ENCODE measurements around the gene DCUN1D1.

Gene DCUN1D1

DNA sequence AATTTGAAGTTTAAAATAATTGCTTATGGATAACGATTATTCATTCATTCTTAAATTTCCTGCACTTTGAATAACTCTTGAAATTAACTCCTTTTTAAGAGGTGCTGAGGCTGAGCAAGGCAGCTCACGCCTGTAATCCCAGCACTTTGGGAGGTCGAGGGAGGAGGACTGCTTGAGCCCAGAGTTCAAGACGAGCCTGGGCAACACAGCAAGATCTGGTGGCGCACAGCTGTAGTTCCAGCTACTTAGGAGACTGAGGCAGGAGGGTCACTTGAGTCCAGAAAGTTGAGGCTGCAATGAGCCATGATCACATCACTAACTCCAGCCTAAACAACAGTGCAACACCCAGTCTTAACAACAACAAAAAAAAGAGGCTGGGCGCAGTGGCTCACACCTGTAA is 8.0 kb downstream of the DCUN1D1 start:
- DNase-seq (ENCODE audit: low read depth in 2 of 2), result no peak

DNA sequence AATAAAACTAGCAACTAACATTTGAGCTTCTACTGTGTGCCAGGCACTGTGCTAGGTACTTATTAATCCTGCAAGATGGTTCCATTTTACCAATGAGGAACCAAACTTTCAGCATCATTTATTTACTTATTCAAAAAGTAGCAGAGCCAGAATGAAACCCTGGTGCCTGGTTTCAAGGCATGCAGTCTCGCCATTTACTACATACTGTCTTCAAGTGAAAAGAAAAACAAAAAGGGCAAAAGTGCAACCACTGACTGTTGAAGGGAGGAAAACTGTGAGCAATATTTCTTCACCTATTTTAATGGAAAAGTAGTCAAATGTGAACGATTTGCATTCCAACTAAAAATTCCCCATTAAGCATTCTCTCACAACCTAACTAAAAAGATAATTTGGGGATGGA is 8.7 kb downstream of the DCUN1D1 start:
- DNase-seq (ENCODE audit: low read depth in 2 of 2), result no peak

DNA sequence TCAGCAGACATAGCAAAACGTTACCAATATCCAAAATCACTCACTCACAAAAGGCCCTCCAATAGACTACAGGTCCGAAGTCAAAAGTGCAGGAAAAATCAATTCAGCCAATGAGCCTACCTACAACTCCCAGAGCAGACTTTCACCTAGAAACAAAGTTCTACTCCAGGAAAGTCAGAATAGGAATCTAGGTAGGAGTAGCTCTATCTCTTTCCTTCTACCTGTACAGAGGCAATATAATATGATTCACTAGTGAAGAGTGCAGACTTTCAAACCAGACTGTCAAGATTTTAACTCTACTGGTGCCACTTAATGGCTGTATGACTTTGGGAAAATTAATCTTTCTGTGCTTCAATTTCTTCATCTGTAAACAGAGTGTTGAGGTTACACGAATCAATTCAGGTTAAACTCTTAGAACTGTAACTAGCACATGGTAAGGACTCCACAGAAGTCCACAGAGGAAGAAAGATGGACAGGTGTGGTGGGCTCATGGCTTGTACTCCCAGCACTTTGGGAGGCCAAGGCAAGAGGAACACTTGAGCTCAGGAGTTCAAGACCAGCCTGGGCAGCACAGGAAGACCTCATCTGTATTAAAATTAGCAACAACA is 9.4 kb downstream of the DCUN1D1 start:
- no peak for DNase-seq (ENCODE audit: low read depth in 2 of 2)

DNA sequence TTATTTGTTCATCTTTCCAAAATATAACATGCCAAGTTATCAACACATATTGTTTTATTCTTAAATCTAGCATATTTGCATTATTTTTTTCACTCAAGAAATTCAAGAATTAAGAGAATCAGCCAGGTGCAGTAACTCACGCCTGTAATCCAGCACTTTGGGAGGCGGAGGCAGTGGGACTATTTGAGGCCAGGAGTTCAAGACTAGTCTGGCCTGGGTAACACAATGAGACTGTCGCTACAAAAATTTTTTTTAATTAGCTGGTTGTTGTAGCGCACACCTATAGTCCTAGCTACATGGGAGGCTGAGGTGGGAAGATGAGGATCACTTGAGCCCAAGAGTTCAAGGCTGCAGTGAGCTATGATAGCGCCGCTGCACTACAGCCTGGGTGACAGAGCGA is 10.5 kb downstream of the DCUN1D1 start:
- no peak for DNase-seq (ENCODE audit: low read depth in 2 of 2)

DNA sequence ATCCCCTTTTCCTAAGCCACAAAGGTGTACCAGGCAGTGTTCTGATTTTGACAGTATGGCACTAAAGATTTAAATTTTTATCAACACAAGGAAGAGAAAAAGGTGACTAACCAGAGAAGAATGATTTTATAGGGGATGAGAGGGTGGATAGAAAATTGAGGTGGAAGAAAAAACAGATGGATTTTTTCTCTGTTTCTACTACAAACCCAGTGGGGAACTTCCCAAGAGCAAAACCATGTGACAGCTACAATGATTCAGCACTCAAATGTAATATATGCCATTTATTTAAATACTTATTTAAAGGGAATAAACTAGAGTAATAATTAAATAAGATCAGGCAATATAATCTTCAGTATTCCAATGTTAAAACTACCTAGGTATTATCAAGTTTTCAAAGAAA is 11.1 kb downstream of the DCUN1D1 start:
- no peak for DNase-seq (ENCODE audit: low read depth in 2 of 2)

DNA sequence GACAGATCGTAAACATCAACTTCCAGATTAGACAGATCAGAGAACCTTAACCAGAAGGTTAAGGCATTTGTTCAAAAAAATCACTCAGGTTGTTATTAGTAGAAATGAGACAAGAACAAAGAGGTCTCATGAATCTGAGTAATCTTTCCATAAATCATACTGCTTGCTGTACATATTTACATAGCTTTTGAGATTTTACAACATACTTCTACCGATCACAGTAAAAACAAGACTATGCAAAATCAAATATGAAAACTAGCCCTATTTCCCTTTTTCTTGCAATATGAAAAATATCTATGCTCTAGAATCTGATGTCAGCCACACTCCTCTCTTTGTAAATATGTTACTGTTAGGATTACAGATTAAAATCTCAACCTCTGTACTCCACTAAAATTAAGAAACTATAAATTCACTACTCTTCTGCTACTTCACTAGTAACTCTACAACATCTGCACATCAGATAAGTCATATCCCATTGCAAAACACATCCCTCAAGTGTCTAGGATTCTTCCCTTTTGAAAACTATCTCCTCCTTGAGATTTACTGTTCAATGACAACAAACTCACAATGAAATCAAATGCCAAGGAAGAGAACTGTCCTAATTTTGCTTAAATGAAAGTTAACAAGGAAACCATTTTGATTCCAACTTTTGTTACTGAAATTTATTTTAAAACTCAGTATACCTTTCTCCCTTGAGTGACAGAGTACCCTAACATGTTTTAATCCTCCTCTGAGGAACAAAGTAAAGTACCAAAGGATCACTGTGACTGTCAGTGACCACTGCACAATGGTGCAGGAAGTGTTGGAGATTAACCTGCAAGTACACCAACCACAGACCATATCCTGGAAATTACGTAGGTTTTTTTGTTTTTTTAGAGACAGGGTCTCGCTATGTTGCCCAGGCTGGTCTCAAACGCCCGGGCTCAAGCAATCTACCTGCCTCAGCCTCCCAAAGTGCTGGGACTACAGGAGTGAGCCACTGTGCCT is 12.8 kb downstream of the DCUN1D1 start:
- DNase-seq (ENCODE audit: low read depth in 2 of 2), result no peak

DNA sequence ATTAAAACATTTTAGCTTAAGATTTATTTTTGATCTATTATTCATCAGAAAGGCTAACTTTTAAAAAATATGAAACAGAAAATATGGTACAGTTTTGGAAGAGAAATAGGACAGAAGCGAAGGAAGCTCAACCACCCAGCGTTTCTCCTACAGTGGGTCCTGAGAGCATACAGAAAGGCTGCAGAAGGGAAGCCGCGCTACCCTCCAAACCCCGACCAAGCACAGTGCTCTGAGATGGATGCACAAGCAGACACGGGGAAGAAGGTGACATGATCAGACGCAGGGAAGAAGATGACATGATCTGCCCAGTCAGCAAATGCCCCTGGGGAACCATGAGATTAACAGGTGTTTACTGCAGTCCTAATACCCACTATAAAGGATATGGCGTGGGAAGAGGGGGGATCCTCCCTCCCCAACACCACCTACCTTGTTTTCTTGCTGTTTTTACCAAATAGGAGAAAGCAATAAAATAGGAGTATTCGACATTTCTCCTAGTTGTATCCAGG is 14.4 kb downstream of the DCUN1D1 start:
- no peak for DNase-seq (ENCODE audit: low read depth in 2 of 2)

DNA sequence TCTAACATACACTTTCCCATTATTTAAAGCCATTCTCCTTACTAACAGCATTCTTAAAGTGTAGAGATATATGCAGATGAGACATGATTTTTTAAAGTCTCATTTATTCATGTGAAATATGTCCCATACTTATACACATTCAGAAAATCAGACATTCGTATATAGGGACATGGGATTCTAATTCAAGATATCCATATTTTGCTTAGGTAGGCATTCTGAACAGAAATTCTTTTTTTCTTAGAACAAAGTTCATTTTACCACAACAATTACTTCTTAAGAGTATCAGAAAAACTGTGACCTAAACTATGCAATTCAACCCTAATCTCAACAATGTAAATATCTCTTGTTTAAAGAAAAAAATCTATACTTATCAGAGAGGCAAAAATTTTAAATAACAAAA is 16.2 kb downstream of the DCUN1D1 start:
- no peak for DNase-seq (ENCODE audit: low read depth in 2 of 2)

DNA sequence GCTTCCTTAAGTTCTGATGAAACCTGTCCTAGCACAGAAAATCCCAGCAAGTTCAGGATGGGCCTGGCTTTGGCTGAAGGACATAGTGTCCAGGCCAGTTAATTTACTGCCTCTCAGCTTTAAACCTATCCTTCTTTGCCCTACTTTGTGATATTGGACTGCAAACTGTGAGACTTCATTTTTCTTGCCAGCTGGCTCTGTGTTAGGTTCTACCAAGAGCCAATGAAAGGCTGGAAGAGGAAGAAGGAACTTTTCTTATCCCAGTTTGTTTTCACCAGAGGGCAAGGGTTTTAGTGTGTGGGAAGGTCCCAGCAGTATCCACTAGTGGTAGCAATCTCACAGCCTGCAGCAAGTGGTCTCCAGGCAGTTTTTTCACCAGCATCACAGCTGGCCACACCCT is 18.2 kb downstream of the DCUN1D1 start:
- DNase-seq (ENCODE audit: low read depth in 2 of 2), result no peak

DNA sequence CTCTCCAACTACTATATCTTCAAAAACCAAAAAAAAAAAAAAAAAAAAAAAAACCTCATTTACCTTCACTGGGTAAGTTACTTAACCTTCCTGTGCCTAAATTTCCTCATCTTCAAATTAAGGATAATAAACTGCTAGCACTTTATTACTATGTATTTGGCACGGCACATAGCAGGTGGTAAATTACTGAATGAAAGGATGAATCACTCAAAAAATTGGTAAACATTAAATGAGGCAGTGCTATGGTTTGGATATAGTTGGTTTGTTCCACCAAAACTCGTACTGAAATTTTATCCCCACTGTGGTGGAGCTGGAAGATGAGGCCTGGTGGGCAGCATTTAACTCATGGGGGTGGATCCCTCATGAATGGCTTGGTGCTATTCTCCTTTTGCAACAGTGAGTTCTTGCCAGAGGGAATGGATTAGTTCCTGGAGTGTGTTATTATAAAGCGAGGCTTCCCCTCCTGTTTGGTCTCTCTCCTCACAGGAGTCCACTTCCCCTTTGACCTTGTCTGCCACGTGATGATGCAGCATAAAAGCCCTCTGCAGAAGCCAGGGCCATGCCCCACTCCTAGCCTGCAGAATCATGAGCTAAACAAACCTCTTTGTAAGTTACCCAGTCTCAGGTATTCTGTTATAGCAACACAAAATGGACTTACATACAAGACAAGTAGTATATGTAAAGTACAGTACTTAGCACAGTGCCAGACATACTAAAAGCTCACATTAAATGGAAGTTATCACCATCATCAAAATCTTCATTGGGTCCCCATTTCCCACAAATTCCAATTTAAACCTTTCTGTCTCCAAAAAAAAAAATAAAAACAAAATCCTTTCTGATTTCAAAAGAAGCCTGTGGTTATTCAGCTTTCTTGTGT is 20.6 kb downstream of the DCUN1D1 start:
- DNase-seq (ENCODE audit: low read depth in 2 of 2), result no peak

DNA sequence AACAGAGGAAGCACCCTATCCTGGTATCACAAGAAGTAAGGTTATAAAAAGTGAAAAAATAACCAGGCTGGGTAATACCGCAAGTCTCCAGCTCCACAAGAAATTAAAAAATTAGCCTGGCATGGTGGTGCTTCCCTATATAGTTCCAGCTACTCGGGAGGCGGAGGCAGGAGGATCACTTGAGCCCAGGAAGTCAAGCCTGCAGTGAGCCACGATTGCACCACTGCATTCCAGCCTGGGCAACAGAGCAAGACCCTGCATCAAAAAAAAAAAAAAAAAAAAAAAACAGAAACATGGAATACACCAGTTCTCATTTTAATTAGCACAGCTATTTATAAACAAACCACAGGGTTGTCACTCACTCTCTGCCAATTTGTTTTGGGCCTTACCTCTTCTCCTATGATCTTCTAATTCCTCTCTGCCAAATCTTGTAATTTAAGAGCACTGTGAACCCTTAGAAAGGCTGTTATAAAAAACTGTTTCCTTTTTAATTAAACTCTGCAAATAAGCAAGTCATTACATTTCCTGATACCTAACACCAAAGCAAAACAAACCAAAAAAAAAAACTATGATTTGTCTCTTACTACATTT is 22.6 kb downstream of the DCUN1D1 start:
- DNase-seq (ENCODE audit: low read depth in 2 of 2), result no peak

DNA sequence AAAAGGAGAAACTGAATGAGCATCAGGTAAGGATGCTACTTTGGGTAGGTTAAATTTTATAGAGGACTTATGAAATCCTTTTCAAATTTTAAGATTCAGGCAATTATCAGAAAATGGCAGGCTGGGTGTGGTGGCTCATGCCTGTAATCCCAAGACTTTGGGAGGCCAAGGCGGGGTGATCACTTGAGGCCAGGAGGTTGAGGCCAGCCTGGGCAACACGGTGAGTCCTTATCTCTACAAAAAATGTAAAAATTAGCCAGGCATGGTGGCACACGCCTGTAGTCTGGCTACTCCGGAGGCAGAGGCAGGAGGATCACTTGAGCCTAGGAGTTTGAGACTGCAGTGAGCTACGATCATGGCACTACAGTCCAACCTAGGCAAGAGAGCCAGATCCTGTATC is 23.1 kb downstream of the DCUN1D1 start:
- DNase-seq (ENCODE audit: low read depth in 2 of 2), result no peak

DNA sequence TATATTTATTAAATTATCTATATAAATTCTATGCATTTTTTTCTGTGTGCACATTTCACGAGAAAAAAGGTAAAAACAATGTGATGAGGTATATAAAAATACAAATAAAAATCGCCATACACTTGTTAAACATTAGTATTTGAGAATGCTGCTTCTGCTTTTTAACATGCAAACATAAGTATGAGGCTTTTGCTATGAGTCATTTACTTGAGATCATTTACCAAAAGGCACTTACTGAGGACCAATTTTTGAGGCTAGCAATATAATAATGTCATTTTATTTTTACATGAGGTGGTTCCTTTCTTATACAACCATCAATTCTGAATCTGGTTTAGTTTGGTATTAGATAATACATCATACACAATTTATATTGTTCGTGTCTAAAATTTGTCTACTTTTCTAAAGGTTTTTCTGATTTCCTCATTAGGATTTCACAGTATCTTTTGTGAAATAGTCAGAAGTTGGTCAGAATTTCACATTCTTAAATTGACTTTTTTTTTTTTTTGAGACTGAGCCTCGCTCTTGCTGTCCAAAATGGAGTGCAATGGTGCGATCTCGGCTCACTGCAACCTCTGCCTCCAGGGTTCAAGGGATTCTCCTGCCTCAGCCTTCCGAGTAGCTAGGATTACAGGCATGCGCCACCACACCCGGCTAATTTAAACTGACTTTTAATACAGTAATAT is 25.6 kb downstream of the DCUN1D1 start:
- no peak for DNase-seq (ENCODE audit: low read depth in 2 of 2)

DNA sequence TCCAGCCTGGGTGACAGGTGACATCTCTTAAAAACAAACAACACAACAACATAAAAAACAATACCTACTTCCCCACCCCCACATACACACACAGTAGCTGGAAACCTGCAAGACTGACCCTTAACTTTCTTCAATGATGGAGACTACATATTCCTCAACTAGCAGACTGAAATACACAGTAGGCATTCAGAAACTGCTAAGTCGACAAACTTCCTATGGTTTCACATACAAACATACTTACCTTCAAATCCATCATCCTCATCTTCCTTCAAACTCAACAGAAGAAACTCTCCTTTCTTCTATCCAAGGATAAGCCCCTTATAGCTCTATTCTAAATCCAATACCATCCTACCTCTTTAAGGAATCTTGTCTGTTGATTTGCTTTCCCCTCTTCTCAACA is 30.6 kb downstream of the DCUN1D1 start:
- no peak for DNase-seq (ENCODE audit: low read depth in 2 of 2)

DNA sequence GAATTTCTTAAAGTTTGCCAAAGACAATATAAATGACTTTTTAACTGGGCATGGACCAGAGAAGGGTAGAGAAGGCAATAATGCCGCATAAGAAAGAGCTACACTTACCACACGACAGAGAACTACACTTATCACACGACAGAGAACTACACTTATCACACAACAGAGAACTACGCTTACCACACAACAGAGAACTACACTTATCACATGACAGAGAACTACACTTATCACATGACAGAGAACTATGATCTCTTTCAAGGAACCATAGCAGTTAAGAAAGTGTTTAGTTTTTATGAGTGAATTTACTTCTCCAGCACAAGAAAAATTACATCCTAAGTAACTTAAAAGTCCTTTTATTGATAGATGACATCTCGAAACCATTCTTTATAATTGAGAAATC is 32.0 kb downstream of the DCUN1D1 start:
- DNase-seq (ENCODE audit: low read depth in 2 of 2), result no peak

DNA sequence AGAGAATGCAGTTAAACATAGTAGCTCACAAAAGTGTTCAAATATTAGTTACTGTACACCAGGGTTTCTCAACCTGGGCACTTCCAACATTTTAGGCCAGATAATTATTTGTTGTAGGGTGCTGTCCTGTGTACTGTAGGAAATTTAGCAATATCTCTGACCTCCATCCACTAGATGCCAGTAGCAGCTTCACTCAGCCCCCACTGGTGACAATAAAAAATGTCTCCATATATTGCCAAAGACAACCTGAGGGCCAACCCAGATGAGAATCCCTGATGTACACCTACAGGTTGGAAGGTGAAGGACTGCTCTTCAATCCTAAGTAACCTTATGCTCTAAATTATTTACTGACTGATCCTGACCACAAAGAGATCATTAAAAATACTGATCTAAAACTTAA is 32.5 kb downstream of the DCUN1D1 start:
- DNase-seq (ENCODE audit: low read depth in 2 of 2), result no peak

DNA sequence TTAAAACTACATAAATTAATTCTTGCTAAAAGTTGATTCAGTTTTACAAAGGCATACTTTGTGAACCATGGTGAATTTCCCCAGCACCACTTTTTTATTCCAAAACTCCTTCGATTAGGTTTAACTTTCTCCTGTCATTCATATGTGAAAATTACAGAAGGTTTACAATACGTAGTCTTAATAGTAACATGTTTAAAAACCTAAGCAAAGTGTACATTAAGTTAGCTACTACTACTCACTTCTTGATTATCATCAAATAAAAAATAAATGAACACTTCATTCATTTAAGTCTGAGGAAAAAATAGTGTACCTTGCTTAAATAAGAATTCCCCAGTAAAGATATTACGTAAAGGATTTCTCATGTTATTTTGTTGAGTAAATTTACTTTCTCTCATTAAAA is 38.6 kb downstream of the DCUN1D1 start:
- DNase-seq (ENCODE audit: low read depth in 2 of 2), result no peak

DNA sequence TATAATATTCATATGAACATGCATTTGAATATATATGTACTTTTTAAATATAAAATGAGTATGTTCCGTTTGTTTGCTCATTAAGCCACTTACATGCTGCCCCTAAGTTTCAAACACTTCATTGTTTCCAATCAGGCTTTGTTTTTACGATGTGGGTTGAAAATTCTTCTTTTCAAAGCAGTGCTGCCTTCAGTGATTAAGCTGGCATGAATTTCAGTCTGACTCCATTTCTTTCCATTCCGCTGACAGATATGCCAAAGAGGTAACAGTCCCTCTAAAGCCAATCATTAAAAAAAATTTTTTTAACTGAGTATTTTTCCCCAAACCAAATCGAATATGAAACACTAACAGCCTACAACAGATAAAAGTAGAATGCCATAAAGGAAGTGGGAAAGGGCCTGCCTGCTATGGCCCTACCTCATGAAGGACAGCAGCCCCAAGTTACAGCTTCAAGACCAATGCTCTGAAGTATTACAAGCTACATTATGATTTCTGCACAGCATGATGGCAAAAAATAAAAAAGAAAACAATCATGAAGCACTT is 40.0 kb downstream of the DCUN1D1 start:
- no peak for DNase-seq (ENCODE audit: low read depth in 2 of 2)

DNA sequence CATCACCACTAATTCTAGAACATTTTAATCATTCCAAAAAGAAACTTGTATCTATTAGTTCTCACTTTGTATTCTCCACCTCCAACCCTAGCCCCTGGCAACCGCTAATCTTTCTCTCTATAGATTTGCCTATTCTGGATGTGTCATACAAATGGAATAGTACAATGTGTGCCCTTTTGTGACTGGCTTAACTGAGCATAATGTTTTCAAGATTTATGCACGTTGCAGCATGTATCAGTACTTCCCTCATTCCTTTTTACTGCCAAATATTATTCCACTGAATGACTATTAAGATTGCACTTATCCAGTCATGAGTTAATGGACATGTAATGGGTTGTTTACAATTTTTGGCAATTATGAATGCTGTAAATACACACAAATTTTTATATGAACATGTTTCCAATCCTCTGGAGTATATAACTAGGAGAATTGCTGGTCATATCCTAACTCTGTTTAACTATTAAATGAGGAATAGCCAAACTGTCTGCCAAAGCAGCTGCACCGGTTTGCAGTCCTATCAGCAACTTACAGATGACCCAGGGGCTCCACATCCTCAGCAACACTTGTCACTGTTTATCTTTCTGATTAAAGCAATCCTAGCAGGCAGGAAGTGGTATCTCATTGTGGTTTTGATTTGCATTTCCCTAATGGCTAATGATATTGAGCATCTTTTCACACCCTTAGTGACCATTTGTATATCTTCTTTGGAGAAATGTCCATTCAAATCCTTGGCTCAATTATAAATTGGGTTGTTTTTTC is 42.9 kb downstream of the DCUN1D1 start:
- DNase-seq (ENCODE audit: low read depth in 2 of 2), result no peak

DNA sequence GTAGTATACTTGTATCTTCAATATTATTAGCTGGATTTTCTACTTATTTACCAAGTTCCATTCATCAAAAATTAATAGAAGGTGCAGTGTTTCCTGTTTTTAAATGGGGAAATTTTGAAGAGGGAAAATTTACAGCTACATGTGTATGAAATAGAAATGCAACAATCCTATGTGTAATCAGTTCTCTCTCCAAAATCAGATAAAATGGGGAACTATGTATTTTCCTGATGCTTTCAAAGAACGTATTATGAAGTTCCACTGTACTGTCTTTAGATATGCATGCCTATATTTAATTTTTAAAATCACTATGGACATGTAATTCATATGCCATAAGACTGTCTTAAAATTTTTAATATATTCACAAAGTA is 43.4 kb downstream of the DCUN1D1 start:
- DNase-seq (ENCODE audit: low read depth in 2 of 2), result no peak

Measured in stimulated activated CD4-positive, alpha-beta T cell treated with anti-CD3 and anti-CD28 coated beads, Interleukin-12 subunit alpha, Interleukin-12 subunit beta, amount 100 ng/mL, for 24 hours (primary cell).